ENCODE results near the gene MSN. TPM values are rescaled to one million over a fixed set of nuclear protein-coding genes. Genes with fewer than 3 reads are reported as not detected.

The MSN gene
- total RNA-seq, 1 experiment from 2014 or later, result 122 TPM

DNA sequence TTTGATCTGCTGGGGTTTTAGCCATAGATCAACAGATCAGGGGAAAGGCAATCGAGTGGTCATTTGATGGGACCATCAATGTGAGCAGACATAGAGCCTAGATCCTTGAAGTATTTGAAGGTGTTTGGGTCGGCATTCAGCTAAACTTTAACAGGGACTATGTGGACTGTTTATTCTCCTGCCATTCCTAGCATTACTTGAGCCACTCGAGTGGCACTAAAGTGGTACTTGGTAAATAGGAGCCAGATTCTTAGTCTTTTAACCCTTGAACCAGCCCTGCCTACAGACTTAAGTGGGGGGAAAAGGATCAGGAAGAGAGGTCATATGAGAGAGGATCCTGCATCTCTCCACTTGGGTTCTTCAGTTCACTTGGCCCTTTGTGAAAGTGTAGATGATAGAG lies 3.8 kb downstream of the MSN start:
- in situ Hi-C loops (cut with HindIII; ENCODE audit: low sequenced_read_pairs), result no loop called here
- DNase-seq (ENCODE audit: low spot score), result no peak

DNA sequence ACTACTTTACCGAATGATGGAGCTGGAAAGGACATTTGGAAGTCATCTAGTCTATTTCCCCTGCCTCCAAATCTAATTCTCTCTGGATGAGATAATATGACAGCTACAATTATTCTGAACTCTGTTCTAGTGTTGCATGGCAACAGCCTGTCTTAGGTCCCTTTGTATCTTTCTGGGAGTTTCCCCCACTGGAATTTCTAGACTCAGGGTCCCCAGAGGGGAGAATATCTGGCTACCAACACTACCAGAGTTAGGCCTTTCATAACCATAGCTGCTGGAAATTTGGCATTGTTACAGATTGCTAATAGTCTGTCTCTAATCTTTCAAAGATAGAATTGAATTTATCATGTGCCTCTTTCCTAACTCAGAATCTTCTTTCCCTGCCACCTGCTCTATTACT lies 4.5 kb downstream of the MSN start:
- in situ Hi-C loops (cut with HindIII; ENCODE audit: low sequenced_read_pairs), result no loop called here
- DNase-seq (ENCODE audit: low spot score), result no peak

DNA sequence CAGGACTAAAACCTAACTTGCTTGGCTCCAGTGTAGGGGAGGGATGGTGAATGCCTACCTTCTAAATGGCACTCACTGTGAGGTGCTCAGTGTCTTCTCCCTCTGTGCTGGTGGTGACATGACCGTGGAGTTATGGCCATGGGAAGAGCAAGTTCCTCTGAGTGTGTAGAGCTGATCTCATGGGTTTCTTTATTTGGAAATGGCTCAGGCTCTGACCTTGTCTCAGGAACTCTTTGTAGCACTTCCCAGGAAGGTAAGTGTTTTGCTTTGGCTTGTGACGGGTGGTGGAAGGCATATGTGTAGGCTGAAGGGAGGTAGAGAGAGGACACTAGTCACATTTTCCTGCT lies 6.4 kb downstream of the MSN start:
- no peak for DNase-seq (ENCODE audit: low spot score)
- in situ Hi-C loops (cut with HindIII; ENCODE audit: low sequenced_read_pairs), result no loop called here

DNA sequence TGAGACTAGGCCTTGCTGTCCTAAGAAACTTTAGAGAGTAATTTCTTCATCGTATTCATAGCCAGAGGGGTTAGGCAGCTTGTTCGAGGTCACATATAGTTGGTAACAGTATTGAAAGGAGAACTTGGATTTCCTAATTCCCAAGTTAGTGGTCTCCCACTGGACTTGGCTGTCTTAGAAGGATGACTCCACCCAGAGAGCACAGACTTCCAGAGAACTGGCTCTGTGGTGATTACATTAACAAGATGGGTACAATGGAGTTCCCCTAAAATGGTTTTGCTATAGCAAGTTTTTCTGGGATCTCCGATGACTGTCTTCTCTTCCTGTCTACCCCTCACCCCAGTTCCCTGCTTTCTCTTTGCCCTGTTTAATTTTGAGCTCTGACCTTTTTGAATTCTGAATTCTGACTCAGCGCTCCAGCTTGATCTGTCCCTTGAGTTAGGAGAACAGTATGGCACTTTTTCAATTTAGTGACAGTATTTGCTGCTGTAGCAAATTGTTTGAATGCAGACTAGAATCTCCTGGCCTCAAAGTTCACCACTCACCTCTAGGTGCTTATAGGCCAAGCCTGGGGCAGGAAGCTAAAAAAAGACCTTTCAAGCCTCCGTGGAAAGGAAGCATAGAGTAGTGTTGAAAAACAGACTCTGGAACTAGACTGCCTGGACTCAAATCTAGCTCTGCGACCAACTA lies 6.9 kb downstream of the MSN start:
- in situ Hi-C loops (cut with HindIII; ENCODE audit: low sequenced_read_pairs), result no loop called here
- no peak for DNase-seq (ENCODE audit: low spot score)

DNA sequence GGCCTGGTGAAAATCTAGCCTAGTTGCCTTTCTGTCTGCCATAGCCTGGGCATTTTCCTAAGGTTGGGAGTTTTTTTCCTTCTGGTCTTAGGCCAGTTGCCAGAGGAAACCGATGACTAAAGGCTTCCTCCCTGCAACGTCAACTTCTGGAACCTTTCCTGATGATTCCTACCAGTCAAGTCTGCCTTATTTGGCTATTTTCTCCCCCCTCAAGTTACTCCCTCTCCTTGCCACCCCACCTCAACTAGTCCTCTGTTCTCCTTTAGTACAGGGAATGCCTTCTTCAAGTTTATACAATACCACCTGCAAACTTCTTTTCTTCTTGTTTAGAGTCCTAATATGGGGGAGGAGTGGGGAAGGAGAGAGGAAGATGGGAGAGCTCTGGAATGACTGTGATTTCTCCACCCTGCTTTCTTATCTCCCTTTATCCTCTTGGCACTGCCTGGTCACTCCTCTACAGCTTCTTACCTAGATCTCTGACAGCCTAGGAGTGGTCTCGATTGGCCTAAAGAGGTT lies 10.6 kb downstream of the MSN start:
- DNase-seq (ENCODE audit: low spot score), result no peak
- in situ Hi-C loops (cut with HindIII; ENCODE audit: low sequenced_read_pairs), result no loop called here

DNA sequence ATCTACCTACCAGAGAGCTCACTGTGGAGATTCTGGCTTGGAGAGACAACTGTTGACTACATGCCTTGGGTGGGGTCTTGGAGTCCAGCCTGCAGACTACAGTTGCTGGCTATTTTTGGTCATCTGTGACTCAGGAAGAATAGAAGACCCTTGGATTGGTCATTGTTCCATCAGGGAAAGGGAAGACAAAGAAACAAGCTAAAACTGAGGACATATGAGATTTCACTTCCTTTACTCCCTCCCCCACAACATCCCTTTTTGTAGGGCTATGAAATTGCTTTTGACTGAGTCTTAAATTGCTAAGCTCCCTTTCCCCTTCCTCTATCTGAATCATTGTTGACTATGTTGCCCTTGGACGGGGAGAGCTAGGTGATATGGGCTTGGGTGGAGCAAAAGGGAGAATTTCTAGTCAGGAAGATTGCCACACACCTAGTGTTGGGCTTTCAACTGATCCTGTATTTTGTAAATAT lies 11.7 kb downstream of the MSN start:
- in situ Hi-C loops (cut with HindIII; ENCODE audit: low sequenced_read_pairs), result no loop called here
- no peak for DNase-seq (ENCODE audit: low spot score)

DNA sequence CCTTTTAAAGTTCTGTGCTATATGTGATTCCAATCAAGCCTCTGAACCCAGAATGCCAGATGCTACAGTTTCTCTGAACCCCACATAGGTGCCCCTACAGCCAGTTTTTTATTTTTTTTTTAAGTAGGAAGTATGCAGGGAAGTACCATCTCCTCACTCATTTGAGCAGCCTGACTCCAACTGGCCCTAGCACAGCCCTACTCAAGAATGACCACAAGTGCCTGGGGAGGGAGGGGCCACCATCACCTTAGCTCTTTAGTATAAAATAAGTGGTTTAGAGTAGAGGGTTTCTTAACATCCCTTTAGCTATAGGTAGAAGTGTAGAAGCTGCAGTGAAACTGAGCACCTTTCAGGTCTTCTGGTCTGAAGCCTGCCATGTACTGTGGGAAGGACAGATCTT lies 14.4 kb downstream of the MSN start:
- in situ Hi-C loops (cut with HindIII; ENCODE audit: low sequenced_read_pairs), result no loop called here
- no peak for DNase-seq (ENCODE audit: low spot score)

DNA sequence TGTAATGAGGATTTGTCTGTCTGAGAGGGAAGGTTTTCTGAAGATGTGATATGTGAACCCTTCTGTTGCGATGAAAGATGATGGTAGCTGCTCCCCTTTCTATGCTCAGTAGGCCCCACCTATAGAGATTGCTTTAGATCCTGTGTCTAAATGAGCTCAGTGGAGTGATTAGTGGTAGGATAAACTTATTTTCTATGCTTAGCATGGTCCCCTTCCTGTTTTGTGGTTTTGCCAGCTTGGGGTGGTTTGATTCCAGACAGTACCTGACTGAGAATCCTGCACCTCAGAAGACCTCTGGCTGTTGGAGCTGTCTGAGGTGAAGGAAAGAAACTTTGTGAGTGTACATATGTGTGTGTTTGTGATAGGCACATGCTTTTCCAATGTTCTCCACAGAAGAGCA lies 17.7 kb downstream of the MSN start:
- DNase-seq (ENCODE audit: low spot score), result no peak
- in situ Hi-C loops (cut with HindIII; ENCODE audit: low sequenced_read_pairs), result no loop called here

DNA sequence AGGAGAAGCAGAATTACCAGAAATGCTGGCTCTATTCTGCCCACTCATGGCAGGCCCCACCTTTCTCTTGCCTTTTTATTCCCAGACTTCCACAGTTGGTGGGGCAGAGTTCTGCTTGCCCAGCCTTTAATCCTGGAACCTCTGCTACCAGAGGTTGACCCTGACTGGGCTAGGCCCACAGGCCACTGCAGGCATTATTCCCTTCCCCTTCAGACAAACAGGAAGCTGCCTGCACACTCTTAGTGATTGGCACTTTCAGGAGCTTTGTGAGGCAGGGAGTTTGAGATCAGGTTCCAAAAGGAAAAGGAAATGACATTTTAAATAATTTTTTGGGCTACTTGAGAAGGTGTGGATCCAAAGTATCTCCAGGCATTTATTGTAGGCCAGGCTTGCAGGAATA lies 18.8 kb downstream of the MSN start:
- in situ Hi-C loops (cut with HindIII; ENCODE audit: low sequenced_read_pairs), result no loop called here
- no peak for DNase-seq (ENCODE audit: low spot score)

DNA sequence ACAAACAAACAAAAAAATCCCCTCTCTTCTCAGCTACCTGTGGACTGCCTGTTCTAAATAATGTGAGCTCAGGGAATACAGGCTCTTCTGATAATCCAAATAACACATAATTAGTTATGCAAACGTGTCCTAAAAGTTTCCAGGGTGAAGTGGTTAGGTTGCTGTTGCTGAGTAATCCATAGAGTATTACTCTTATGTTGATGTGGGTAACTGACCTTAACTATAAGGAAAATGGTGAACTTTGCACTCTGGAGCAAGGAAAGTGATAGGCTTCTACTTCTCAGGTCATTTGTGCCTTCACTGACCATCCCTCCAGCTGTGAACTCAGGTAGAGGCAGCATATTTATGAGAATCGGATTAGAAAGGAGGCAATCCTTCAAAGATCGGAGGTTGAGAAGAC lies 19.9 kb downstream of the MSN start:
- in situ Hi-C loops (cut with HindIII; ENCODE audit: low sequenced_read_pairs), result no loop called here
- DNase-seq (ENCODE audit: low spot score), result no peak

DNA sequence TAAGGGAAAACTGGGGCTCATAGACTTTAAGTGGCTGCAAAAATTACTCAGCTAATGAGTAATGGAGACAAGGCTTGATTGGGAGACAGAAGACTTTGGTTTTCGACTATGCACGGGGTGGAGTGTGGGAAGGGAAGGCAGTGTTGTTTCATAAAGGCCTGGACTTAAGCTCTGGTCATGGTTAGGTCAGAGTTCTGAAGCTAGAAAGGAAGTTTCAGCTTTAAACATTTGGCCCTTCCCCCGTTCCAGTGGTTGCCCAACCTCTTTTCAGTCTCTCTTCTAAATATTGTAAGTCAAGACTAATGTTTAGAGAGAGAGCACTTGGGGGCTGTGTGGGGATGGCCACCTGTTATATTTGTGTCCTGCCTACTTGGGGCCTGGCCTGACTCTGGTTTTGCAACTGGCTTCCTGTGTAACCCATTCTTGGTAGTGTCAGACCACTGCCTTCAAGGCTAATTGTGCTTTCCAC lies 21.0 kb downstream of the MSN start:
- DNase-seq (ENCODE audit: low spot score), result no peak
- in situ Hi-C loops (cut with HindIII; ENCODE audit: low sequenced_read_pairs), result no loop called here

DNA sequence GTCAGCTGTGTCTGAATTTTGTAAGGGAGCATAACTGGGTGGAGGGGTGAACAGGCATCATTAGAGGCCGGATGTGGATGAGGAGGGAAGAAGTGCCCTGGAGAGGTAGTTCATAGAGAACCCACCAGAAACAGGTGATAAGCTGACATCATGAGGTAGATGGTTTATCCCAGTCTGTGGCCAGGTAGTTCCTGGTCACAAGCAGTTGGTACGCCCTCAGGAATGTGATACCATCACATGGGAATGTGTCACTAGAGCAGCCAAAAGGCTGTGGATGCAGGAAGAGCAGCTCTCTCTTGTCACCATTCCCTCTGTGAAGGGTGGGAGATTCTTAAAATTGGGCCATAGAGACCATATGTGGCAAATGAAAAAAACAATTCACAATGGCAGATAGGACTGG lies 21.9 kb downstream of the MSN start:
- DNase-seq (ENCODE audit: low spot score), result no peak
- in situ Hi-C loops (cut with HindIII; ENCODE audit: low sequenced_read_pairs), result no loop called here

DNA sequence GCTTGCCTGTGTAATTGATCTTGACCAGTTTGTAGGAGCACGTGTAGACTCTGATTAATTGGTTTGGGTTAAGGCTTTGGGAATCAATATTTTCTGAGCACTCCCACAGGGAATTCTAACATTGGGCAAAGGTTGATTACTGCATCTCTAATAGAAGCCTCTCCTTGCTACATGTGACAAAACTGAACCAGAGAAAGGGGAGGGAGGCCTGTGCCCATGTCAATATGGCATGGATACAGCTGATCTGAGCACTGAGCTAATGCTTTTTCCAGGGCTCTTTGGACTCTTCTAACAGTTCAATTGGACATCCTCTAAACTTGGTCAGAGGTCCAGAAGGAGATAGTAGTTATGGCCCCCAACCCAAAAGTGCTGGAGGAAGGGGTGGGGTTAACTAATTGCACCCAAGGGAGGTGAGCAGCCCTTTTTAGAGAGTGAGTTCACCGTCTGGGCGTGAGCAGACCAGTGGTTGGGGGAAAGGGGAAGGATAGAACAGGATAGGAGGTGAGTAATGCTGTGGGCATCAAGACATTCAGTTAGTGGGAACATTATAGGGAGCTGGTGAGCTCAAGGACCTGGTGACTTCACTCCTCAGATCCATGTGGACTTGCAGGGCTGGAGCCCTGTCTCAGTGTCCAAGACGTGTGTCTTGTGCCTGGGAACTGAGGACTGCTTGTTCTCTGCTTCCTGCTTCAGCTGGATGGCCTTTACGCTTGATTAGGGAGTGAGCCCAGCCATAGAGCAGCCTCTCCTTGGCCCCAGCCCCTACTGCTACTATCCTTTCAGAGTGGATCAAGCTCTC lies 22.8 kb downstream of the MSN start:
- in situ Hi-C loops (cut with HindIII; ENCODE audit: low sequenced_read_pairs), result no loop called here
- DNase-seq (ENCODE audit: low spot score), result no peak

DNA sequence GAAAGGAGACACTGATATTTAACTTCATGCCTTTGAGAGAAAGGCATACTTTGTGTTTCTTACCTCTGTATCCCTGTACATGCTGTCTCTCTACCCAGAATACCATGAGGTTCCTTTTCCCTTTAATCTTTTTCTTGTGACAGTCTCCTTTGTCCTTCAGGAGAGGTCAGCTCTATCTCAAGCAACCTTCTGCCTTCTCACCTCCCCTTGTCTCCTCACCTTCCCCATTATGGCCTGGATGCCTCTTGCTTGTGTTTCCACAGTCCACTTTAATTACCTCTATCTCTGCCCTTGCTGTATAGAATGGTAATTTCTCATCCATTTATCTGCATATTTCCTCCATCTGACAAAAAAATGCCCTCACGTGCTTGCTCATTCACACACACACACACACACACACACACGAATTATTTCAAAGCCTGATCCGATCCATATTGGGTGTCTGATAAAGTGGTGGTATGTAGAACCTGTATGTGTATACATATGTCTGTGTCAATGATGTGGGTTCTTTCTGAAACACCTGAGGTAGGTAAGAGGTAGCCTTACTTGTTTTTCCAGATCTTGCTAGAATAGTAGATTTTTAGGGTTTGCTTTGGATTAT lies 28.5 kb downstream of the MSN start:
- in situ Hi-C loops (cut with HindIII; ENCODE audit: low sequenced_read_pairs), result no loop called here
- DNase-seq (ENCODE audit: low spot score), result no peak

DNA sequence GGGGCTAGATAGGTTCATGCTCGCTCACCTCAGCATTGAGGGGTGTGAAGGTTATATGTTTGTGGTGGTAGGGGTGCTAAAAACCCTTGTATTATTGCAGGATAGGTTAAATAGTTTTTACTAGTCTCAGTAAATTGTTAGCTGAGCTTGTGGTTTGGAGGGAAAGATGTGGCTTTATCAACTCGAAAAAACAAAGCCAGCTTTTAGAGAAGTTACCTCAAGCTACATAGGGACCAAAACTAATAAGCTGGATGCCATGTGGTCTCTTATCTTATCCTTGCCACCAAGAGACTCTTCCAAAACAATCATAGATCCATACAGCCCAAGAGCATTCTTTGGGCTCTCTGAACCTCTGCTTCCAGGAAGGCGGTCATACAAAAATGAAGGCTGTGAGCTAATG lies 29.2 kb downstream of the MSN start:
- in situ Hi-C loops (cut with HindIII; ENCODE audit: low sequenced_read_pairs), result no loop called here
- DNase-seq (ENCODE audit: low spot score), result no peak

DNA sequence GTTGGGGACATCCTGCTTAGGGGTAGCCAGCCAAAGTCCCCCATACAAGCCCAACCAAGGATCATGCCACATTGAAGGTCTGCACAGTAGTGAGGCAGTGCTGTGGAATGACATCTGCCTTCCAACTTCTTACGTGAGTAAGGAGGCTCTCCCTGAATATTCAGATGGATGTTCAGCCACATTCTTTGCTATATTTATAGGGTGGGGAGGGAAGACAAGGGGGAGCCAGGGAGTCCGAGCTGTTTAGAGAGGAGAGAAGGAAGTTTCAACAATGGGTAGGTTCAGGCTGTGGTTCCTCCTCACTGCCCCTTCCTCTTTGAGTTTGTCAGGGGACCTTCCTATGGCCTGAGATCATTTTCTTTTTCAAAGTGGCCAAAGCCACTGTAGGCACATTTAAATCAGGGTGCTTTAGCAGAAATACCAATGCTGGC lies 29.8 kb downstream of the MSN start:
- no peak for DNase-seq (ENCODE audit: low spot score)
- in situ Hi-C loops (cut with HindIII; ENCODE audit: low sequenced_read_pairs), result no loop called here

DNA sequence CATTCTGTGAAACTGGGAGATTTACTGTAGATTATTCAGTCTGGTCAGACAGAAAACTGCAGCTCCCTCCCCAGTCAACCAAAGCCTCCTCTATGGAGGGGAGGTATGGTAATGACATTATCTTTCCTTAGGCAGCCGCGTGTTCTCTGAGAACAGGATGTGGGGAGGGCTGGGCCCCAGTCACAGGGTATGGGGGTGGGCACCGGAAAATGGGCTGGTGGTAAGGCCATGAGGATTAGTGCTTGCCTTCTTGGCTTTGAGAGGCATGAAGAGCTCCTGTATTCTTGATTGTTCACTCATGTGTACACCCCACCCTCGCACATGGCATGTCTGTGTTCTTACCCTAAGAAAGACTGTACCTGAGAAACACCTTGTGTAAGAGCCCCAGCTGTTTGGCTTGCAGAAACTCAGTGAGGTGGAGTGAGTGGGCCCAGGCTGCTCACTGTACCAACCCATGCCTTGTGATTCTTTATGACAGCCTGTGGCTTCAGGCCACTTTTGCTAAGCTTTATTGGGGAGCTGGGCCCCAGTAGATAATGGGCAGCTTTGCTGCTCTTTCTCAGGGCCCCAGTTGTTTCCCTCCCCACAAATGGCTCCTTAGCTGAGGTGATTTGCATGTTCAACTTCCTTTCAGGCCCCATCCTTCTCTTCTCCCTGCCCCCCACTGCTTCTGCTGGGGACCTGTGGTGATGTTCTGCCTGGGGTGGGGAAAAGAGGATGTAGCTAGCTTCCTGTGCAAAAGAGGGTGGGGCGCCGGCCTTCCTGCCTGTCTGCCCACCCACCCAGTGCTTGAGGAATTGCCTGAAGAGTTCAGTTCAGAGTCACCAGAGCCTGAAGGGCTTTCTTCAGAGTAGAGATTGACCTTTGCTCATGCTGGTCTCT lies 30.7 kb downstream of the MSN start:
- in situ Hi-C loops (cut with HindIII; ENCODE audit: low sequenced_read_pairs), result no loop called here
- no peak for DNase-seq (ENCODE audit: low spot score)

DNA sequence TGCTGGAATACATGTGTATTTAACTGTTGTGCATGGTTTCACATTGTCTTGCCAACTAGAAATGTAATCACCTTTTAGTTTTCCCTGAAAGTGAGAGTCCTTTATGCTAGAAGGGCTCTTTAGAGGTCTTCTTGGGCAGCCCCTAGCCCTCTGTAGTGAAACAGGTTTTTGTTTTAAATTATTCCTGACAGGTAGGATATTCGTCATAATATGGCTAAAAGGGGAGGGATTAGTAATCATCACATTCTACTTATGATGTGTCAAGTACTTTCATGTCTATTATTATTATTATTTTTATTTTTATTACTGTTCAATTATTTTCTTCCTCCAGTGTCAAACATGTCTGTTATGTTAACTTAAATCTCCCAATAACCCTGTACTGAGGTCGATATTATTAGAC lies 35.5 kb downstream of the MSN start:
- in situ Hi-C loops (cut with HindIII; ENCODE audit: low sequenced_read_pairs), result no loop called here
- DNase-seq (ENCODE audit: low spot score), result no peak

DNA sequence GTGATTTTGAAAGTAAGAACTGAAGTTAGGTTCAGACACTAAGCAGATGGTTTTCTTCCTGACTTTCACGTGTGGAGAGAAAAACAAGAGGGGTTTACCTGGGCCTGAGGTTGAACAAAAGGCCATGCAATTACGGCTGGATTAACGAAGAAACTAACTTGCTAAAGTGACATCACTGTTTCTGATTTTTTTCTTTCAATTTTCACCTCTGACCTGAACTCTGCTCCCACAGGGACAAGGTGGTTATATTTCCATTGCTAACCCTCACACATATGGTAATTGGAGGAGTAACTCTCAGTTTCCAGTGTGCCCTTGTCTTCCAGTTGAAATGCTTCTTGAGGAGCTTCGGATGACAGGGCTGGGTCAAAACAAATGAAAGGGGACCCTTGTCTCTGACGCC lies 38.0 kb downstream of the MSN start:
- in situ Hi-C loops (cut with HindIII; ENCODE audit: low sequenced_read_pairs), result no loop called here
- no peak for DNase-seq (ENCODE audit: low spot score)
